GM23338 (cell line): ENCODE data around the gene SFXN5. TPM values are rescaled to one million over a fixed set of nuclear protein-coding genes. Genes with fewer than 3 reads are reported as not detected.

Experiments
- ATAC-seq: fragments of 200-7000 bp; cut with Tn5 transposase; 3 replicates; pipeline ENCODE4 v1.9.1; 2020
- DNase-seq: peaks from one replicate; pipeline ENCODE4 v3.0.0-alpha.2; 2015; ENCODE audit warnings: low spot score
- H2AFZ ChIP-seq: fragments of 200-600 bp; sonication (generic); 2 replicates; pipeline ENCODE4 v1.8.0; 2016; ENCODE audit warnings: antibody characterized with exemption, mild to moderate bottlenecking, moderate library complexity
- H3F3A ChIP-seq: fragments of 200-600 bp; sonication (generic); replicated peaks from 2 replicates; pipeline ENCODE4 v1.8.0; 2017; ENCODE audit warnings: antibody characterized with exemption, mixed run types, low read depth
- H3K27ac ChIP-seq: fragments of 200-600 bp; sonication (generic); 2 replicates; pipeline ENCODE4 v1.6.1; 2016; ENCODE audit warnings: low read depth
- H3K27me3 ChIP-seq: fragments of 200-600 bp; sonication (generic); 2 replicates; pipeline ENCODE4 v1.8.0; 2016; ENCODE audit warnings: mild to moderate bottlenecking, mixed run types, moderate library complexity; ENCODE audit not compliant: insufficient read depth
- H3K36me3 ChIP-seq: fragments of 200-600 bp; sonication (generic); 2 replicates; pipeline ENCODE4 v1.8.0; 2016; ENCODE audit warnings: mild to moderate bottlenecking; ENCODE audit not compliant: insufficient read depth
- H3K4me1 ChIP-seq: fragments of 200-600 bp; sonication (generic); 2 replicates; pipeline ENCODE4 v1.8.0; 2016; ENCODE audit warnings: mild to moderate bottlenecking, moderate library complexity; ENCODE audit not compliant: insufficient read depth
- H3K4me2 ChIP-seq: fragments of 200-600 bp; sonication (generic); 2 replicates; pipeline ENCODE4 v1.7.1; 2017; ENCODE audit warnings: mixed run types
- H3K4me3 ChIP-seq: fragments of 200-600 bp; sonication (generic); 2 replicates; pipeline ENCODE4 v1.6.1; 2016; ENCODE audit warnings: mixed run types
- H3K79me2 ChIP-seq: fragments of 200-600 bp; sonication (generic); replicated peaks from 2 replicates; pipeline ENCODE4 v1.8.0; 2017; ENCODE audit warnings: mild to moderate bottlenecking; ENCODE audit not compliant: insufficient read depth
- H3K9me2 ChIP-seq: fragments of 200-600 bp; sonication (generic); 2 replicates; pipeline ENCODE4 v1.8.0; 2017; ENCODE audit not compliant: insufficient read depth
- H4K20me1 ChIP-seq: fragments of 200-600 bp; sonication (generic); replicated peaks from 2 replicates; pipeline ENCODE4 v1.8.0; 2017; ENCODE audit warnings: mild to moderate bottlenecking; ENCODE audit not compliant: insufficient read depth
- H3K27ac Mint-ChIP-seq: 2 replicates; pipeline ENCODE4 v1.8.0; 2020; ENCODE audit warnings: inconsistent platforms, mild to moderate bottlenecking, moderate library complexity, mixed read lengths
- H3K27me3 Mint-ChIP-seq: 3 replicates; pipeline ENCODE4 v1.8.0; 2022; ENCODE audit warnings: low read depth, mild to moderate bottlenecking, moderate library complexity, mixed read lengths, inconsistent platforms; ENCODE audit not compliant: insufficient read depth, poor library complexity
- H3K36me3 Mint-ChIP-seq: 3 replicates; pipeline ENCODE4 v1.8.0; 2021; ENCODE audit warnings: low read depth, mild to moderate bottlenecking, inconsistent platforms, moderate library complexity, mixed read lengths
- H3K4me1 Mint-ChIP-seq: 3 replicates; pipeline ENCODE4 v1.8.0; 2020; ENCODE audit warnings: mild to moderate bottlenecking, inconsistent platforms, mixed read lengths
- H3K4me3 Mint-ChIP-seq: 3 replicates; pipeline ENCODE4 v1.8.0; 2021; ENCODE audit warnings: moderate library complexity, mild to moderate bottlenecking, inconsistent platforms, mixed read lengths
- H3K9me3 Mint-ChIP-seq: 3 replicates; pipeline ENCODE4 v1.8.0; 2020; ENCODE audit warnings: moderate library complexity, mild to moderate bottlenecking, inconsistent platforms, mixed read lengths
- CTCF ChIP-seq, 2 experiments: fragments of 200-600 bp in 1 of 2; sonication (generic) in 1 of 2; conservative IDR thresholded peaks; 2 replicates each; pipeline versions ENCODE4 v1.5.1 to v1.6.1; 2016 to 2017; ENCODE audit warnings: antibody characterized with exemption in 2 of 2, low read depth in 2 of 2, mild to moderate bottlenecking in 2 of 2, moderate library complexity in 1 of 2
- EZH2 ChIP-seq: fragments of 200-600 bp; sonication (generic); IDR thresholded peaks from one replicate; pipeline ENCODE4 v1.8.0; 2017; ENCODE audit warnings: antibody characterized with exemption, mild to moderate bottlenecking, low read depth; ENCODE audit not compliant: unreplicated experiment
- EZH2phosphoT487 ChIP-seq: fragments of 200-600 bp; sonication (generic); IDR thresholded peaks from one replicate; pipeline ENCODE4 v1.8.1; 2018; ENCODE audit warnings: antibody characterized with exemption; ENCODE audit not compliant: unreplicated experiment
- JUNB ChIP-seq: IDR thresholded peaks from one replicate; pipeline ENCODE4 v1.6.1; 2016; ENCODE audit warnings: antibody characterized with exemption; ENCODE audit not compliant: unreplicated experiment
- NANOG ChIP-seq: IDR thresholded peaks from 2 replicates; pipeline ENCODE4 v1.6.1; 2016; ENCODE audit warnings: antibody characterized with exemption, borderline replicate concordance
- POLR2AphosphoS5 ChIP-seq: IDR thresholded peaks from 2 replicates; pipeline ENCODE4 v1.6.1; 2016; ENCODE audit warnings: antibody characterized with exemption, low read depth
- REST ChIP-seq: IDR thresholded peaks from one replicate; pipeline ENCODE4 v1.6.1; 2018; ENCODE audit warnings: antibody characterized with exemption; ENCODE audit not compliant: unreplicated experiment
- STAT1 ChIP-seq: IDR thresholded peaks from one replicate; pipeline ENCODE4 v1.6.1; 2016; ENCODE audit warnings: antibody characterized with exemption; ENCODE audit not compliant: unreplicated experiment
- ZNF331 ChIP-seq: fragments of 250-450 bp; sonication (Bioruptor Pico); IDR thresholded peaks from 2 replicates; pipeline ENCODE4 v1.5.0; 2020; ENCODE audit warnings: low read depth, mild to moderate bottlenecking, moderate library complexity
- ZNF462 ChIP-seq: fragments of 250-450 bp; sonication (Bioruptor Pico); IDR thresholded peaks from 2 replicates; pipeline ENCODE4 v1.5.0; 2020; ENCODE audit warnings: mild to moderate bottlenecking, moderate library complexity
- polyA plus RNA-seq: library from polyadenylated mRNA; unstranded; fragments of >200 nt; fragmentation: Nextera tagmentation; extraction: Ambion mirVana; gene quantifications from 2 replicates; pipeline ENCODE4 v1.2.1, GENCODE V29; 2016
- total RNA-seq: library from RNA; depleted of rRNA; stranded (reverse); fragments of >200 nt; shearing (Covaris generic); gene quantifications from 2 replicates; pipeline ENCODE4 v1.2.3, GENCODE V29; 2014

The SFXN5 gene
- total and polyA plus RNA-seq, 2 experiments from 2014 or later = 23.6 to 25.8 TPM

- Histone ChIP-seq H3F3A (no peaks in the 10 kb centered on the region), H3K9me2 (peaks cover 7% of the 10 kb centered on the region; the same call in 1 of the 2 replicates), H3K27ac (no peak overlapping the region), H4K20me1 (no peaks in the 10 kb centered on the region), H3K4me3 (no peak overlapping the region), H3K27me3 (peaks cover 7% of the 10 kb centered on the region; the same call in 1 of the 2 replicates), H3K4me2 (no peak overlapping the region), H3K36me3 (no peaks in the 10 kb centered on the region), H3K4me1 (peaks cover 20% of the 10 kb centered on the region), H2AFZ (no peak overlapping the region), H3K79me2 (no peaks in the 10 kb centered on the region)
- ATAC-seq = no peak
- no peak for DNase-seq
- Mint-ChIP-seq H3K27me3 (peaks cover 30% of the 10 kb centered on the region), H3K4me1 (peaks cover 54% of the 10 kb centered on the region), H3K27ac (no peak overlapping the region), H3K36me3 (peaks cover 22% of the 10 kb centered on the region), H3K9me3 (no peaks in the 10 kb centered on the region; the same call in 1 of the 3 replicates), H3K4me3 (no peak overlapping the region)
- TF ChIP-seq JUNB (no peak), EZH2 (no peak), EZH2phosphoT487 (no peak), REST (no peak), CTCF (conservative IDR thresholded peaks at IDR 0.05; ENCODE audit: low read depth in 2 of 2) (no peak), ZNF331 (no peak), POLR2AphosphoS5 (no peak), ZNF462 (CRISPR knock-in tag) (no peak), STAT1 (no peak), NANOG (no peak)
Observed at GRCh38 chr2:72938455-72938854, 133.1 kb downstream of the SFXN5 start.
